GM18870 (cell line): Measurements from ENCODE around the gene TGFBR3L.

ENCODE experiments used
- ATAC-seq: cut with Tn5 transposase; IDR thresholded peaks from one replicate; pipeline ENCODE4 v1.9.1; 2021; ENCODE audit warnings: moderate library complexity; ENCODE audit not compliant: unreplicated experiment

TGFBR3L gene

DNA sequence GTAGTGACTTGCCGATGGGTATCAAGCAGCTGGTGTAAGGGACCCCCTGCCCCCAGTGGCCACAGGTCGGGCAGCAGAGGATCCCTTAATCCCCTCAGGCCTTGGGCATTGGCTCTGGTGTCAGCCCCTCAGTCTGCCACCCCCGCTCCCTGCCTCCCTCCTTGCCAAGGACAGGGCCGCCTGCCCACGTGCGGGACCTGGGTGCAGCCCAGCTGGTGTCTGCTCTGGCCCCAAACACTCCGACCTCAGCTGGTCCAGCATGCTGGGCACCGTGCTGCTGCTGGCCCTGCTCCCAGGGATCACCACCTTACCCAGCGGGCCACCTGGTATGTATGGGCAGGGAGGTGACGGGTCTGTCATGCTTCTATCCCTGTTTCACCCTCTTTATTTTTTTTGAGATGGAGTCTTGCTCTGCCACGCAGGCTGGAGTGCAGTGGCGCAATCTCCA is at the start of gene TGFBR3L:
TSS of gene TGFBR3L (plus strand) at position 233 of the 448 bp plus-strand sequence.
- ATAC-seq: no peak

DNA sequence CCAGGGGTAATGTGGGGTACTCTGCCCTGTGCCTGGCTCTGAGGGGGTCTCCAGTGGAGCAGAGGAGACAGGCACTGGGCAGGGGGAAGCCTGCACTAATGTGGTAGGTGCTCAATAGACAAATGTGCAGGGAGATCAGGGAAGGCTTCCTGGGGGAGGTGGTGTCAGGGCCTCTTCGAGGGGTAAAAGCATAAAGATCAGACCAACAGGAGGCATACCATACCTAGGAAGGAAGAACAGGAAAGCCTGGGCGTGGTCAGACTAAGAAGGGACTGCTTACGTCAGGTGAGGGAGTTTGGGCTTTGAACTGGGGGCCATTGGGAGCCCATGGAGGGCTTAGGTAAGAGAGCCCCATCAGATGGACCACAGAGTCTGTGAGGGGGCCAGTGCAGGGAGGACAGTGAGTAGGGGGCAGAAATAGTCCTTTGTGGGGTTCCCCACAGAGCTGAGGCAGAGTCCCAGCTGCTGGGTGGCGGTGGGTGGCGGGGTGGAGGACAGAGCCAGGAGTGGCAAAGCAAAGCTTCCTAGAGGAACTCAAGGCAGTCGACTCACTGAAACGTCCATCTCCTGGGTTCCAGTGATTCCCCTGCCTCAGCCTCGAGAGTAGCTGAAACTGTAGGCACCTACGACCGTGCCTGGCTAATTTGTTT is 49.2 kb upstream of the TGFBR3L start:
- ATAC-seq: no peak

DNA sequence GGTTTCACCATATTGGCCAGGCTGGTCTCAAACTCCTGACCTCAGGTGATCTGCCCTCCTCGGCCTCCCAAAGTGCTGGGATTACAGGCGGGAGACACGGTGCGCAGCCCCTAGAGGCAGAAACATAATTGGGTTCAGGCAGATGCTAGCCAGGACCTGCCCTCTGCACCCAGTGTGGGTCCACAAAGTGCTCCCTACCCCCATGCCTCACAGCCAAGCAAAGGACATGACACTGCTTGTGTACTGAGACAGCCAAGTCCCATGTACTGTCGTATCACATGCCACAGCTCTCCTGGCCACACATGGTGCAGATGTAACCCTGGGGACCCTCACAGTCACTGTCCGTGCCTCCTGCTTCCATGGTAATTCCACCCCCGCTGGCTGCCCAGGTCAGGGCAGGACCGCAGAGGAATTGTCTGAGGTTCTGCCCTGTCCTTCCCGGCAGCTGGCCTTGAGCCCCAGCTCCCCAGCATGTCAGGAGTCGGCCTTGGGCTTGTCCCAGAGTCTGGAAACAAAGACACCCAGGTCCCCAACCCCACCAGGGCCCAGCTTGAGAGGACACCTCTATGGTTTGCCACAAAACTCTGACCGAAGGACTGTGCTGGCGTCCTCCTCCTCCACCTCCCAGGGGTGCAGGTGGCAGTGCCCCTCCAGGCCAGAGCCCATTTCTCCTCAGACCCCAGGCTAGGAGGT is 48.1 kb upstream of the TGFBR3L start:
- ATAC-seq: no peak

DNA sequence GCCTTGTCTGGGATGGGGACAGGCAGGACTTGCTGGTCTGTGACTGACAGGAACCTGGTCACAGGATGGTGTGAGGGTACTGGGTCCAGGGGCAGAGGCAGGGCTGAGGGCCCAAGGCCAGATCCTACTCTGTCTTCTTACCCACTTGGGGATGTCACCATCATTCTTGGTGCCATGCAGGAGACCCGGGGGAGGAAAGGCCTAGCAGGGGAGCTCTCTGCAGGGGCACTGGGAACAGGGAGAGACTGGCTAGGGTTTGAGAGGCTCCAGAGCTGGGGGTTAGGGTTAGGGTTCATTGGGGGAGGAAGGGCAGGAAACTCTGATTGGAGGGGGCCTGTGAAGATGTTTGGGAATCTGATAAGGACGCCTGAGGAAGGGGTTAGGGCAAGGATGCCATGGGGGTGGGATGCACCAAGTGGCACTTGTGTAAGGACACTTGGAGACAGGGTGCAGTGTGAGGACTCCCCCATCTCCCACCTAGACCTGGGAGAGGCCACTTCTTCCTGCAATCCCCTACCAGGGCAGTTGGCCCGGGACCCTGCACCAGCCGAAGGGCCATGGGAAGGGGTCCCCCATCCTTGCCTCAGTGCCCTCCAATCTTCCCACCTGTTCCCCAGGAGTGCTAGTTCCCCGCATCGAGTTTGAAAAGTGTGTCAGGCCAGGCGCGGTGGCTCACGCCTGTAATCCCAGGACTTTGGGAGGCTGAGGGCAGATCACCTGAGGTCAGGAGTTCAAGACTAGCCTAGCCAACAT is 47.4 kb upstream of the TGFBR3L start:
- no peak for ATAC-seq

DNA sequence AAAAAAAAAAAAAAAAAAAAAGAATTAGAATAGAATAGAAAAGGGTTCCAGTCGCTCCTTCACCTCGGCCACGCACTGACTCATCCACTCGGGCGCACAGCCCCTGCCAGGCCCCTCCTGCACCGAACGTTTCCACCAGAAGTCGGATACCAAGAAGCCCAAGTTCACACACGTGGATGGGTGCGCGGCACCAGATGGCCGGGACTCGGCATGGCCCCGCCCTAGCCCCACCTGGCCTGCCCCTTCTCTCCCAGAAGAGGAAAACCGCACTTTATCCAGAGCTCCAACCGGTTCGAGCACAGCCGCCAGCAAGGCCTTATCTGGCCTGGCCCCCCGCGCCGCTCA is 46.3 kb upstream of the TGFBR3L start:
- no peak for ATAC-seq

DNA sequence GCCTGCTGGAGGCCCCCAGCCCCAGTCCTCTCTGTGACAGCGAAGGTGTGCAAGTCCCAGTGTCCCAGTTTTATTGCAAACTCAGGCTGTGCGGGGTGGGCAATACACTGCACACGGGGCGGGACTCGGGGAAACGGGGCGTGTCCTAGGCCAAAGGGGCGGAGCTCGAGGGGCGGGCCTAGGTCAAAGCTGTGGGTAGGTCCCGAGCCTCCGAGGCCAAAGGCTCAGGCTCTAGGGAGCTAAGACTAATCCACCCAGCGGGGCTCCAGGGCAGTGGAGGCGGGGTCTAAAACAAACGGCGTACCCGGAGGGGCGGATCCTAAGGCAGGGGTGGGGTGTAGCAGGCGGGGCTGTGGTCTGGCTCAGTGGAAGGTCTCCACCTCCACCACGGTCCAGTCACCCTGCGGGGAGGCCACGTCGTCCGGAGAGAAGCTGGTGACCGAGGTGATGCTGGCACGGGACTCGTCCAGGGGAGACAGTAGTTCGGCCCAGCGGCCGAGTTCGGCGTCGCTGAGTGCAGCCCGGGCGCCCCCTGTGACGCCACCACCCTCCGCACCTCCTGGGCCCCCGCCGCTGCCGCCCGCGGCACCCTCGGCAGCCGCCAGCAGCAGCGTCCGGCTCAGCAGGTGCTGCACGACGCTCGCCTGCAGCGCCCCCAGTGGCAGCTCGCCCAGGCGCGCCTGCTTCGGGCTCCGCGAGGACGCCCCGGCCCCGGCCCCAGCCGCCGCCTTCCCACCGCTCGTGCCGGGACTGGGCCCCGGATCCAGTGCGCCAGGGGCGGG is 45.8 kb upstream of the TGFBR3L start:
- ATAC-seq: peak; percentile 33

DNA sequence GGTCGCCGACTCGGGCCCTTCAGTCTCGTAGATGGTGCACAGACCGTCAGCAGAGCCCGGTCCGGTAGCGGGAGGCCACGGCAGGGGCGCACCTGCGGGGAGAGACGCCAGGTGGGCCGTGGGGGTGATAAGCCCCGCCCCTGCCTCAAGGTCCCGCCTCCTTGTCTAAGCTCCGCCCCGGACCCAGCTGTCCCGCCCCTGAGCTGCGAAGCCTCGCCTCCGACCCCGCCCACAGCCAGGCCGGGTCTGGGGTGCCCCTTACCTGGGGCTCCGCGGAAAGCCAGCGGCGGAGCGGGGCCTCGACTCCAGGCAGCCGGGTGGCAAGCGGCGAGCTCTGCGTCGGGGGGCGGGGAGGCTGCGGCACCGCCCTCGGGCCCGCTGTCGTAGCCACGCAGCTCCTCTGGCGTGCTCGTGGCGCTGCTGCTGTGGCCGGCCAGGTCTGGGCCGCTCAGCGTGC is 45.1 kb upstream of the TGFBR3L start:
- ATAC-seq: peak; percentile 45

DNA sequence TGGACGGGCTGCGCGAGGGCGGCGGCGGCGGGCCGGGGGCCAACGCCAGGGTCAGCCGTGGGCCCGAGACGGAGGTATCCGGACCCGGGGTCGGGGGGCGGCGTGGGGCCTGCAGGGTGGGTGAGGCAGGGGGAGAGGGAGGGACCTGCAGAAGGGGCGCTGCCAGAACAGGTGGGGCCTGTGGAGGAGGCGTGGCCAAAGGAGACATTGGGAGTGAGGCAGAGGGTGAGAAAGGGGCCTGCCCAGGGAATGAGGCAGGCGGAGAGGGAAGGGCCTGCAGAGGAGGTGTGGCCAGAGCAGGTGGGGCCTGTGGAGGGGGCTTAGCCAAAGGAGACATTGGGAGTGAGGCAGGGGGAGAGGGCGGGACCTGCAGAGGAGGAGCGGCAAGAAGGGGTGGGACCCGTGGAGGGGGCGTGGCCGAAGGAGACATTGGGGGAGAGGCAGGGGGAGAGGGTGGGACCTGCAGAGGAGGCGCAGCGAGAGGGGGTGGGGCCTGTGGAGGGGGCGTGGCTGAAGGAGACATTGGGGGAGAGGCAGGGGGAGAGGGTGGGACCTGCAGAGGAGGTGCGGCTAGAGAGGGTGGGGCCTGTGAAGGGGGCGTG is 44.6 kb upstream of the TGFBR3L start:
- ATAC-seq: no peak

DNA sequence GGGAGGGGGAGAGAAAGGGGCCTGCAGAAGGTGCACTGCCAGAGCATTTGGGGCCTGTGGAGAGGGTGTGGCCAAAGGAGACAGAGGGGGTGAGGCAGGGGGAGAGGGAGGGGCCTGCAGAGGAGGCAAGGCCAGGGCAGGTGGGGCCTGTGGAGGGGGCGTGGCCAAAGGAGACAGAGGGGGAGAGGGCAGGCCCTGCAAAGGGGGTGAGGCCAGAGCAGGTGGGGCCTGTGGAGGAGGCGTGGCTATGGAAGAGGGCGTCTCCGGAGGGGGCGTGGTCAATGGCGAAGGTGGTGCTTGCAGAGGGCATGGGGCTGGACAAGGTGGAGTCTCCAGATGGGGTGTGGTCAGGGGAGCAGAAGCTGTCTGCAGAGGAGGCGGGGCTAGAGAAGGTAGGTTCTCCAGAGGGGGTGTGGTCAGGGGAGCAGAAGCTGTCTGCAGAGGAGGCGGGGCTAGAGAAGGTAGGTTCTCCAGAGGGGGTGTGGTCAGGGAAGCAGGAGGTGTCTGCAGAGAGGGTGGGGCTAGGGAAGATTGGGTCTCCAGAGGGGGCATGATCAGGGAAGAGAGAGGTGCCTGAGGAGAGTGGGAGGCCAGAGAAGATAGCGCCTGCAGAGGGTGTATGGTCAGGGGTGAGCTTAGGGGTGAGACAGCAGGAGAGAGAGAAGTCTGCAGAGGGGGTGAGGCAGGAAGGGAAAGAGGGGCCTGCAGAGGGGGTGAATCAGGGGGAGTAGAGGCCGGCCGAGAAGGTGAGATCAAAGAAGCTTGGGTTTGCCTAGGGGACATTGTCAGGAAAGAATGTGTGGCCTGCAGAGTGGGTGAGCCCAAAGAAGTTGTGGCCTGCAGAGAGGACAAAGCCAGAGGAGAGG is 43.8 kb upstream of the TGFBR3L start:
- no peak for ATAC-seq

DNA sequence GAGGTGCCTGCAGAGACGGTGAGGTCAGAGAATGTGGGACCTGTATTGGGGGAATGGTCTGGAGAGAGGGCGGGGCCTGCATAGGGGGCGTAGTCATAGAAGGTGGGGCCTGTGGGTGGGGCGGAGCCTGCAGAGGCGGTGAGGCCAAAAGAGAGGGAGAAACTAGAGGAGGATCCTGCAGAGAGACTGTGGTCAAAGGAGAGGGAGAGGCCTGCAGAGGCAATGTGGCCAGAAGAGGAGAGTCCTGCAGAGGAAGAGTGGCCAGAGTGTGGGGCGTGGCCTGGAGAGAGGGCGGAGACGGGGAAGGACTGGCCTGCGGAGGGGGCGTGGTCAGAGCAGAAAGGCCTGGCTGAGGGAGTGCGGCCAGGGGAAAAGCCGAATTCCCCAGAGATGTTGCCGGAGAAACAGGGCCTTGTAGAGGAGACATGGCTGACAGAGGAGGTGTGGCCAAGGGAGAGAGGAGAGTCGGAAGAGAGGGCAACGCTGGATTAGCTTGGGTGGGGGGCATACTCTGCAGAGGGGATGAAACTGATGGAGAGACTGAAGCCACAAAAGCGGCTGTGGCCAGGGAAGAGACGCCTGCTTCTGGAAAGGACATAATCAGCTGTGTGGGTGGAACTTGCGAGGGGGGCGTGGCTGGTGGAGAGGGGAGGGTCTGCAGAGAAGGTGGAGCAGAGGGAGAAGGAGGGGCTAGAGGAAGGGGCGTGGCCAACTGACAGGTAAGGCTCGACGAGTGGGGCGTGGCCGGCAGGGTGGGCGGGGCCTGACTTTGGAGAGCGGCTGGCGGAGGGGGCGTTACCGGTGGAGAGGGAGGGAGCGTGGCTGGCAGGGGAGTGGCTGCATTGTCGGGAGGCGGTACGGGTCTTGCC is 43.0 kb upstream of the TGFBR3L start:
- no peak for ATAC-seq

DNA sequence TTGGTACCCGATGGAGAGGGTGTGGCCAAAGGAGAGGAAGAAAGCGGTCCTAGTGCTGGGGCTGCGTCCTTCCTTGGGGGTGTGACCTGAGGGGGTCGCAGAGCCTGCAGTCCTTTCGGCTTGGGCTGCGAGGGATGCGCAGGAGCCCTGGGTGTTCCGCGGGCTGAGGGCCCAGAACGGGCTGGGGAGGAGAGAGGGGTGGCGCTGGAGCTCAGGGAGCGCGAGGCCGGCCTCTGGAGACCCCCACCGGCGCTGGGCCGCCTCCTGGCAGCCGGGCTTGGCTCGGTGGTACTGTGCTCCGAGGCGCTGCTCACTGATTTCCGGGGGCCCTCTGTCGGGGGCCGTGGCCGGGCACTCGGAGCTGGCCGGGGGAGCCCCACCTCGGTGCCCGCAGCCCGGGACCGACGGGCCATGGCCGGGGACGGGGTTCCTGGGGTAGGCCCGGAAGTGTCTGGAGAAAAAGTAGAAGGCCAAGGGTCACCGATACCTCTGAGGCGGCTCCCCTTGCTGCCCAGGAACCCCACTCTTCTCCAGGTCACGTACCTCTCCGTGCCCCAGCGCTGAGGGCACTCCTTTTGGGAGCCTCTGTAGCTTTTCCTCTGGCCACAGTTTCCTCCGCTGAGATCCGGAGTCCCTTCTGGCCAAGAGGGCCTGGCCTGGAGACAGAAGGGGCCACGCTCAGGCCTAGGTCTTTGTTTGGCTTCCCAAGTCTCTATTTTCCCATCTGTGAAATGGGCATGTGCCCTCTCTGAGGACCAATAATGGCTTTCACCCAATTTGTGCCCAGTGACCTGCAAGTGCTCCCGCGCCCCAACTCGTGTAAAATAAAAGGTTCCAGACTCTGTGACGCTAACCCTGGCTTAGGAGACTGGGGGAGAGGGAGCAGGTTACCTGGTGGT is 42.1 kb upstream of the TGFBR3L start:
- ATAC-seq: no peak

DNA sequence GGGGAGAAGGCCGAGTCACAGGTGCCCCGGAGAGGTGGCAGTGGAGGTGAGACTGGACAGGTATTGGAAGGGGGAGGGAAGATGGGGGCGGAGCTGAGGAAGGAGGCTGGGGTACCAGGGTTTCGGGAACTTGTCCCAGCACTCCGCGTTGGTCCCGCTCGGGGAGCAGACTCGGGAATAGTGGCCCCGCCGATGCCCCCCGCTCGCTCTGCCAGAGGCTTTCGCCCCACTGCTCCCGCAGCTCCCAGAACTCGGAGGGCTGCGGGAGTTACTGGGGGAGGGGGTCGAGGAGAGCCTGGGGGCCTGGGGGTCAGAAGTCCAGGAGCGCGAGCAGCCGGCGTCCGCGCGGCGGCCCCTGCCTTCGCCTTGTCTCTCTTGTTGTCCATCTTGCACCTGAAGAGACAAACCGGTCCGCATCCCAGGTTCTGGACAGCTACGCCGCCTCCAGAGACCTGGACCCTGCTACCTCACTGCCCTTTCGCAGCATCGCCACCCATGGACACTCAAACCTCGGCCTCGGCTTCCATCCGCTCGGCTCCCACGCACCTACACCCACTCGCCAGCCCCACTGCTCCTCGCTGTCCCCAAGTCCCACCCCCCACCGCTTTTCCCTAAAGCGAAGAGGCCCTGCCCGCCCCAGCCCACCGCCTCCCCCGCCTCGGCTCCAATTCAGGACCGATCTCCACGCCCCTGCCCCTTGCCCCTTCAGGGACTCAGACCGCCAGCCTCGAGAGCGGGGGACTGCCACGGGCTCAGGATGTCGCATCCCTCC is 41.1 kb upstream of the TGFBR3L start:
- ATAC-seq: no peak

DNA sequence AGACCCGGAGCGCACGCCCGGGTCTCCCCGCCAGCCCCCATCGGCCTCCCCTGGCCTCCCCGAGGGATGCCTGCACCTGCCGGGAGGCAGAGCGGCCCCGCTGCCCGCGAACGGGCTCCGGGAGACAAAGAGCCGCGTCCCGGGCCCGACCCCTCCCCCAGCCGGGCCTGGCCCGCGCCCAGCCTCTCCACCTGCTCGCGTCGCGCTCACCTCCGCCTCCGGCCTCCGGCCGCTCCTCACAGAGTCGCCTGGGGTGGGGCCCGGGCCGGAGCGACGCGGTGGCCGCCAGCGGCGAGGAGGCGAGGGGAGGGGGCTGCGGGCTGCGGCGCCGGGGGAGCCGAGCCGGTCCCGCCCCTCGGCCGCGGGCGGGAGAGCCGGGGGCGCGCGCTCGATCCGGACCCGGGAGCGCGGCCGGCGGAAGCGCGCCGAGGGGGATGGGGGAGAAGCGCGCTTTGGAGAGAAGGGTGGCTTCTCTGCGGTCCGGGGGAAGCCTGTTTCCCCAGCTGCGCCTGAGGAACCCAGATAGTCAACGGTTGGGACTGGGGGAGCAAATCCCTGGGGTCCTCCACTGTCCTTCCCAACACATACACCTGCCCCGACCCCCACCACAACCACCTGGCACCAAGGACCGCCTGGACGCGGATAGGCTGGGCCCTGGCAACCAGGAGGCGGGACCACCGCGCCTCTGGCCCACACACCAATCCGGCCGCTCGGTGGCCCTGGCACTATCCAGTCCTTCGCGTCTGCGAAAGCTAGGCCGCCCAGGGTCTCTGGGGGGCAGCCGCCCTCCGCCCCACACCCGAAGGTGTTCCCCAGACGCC is 40.3 kb upstream of the TGFBR3L start, which contains the start of gene PRR36:
TSS of gene PRR36 (minus strand) at position 315 of the 821 bp plus-strand sequence. CDS start 701 bp downstream, outside the sequence.
- no peak for ATAC-seq

DNA sequence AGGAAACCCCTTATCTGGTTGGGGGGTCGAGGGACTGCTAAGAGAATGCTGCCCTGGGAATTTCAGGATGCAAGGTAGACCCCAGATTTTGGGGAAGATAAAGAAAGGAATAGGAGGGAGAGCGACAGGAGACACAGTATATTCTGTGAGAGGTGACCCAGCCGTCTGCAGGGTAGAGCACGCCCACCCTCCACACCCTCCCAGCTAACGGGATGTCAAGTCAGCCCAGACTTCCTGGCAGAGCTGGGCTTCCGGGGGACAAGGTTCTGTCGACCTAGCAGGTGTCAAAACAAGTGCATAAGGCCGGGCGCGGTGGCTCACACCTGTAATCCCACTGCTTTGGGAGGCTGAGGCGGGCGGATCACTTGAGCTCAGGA is 39.7 kb upstream of the TGFBR3L start:
- ATAC-seq: no peak

DNA sequence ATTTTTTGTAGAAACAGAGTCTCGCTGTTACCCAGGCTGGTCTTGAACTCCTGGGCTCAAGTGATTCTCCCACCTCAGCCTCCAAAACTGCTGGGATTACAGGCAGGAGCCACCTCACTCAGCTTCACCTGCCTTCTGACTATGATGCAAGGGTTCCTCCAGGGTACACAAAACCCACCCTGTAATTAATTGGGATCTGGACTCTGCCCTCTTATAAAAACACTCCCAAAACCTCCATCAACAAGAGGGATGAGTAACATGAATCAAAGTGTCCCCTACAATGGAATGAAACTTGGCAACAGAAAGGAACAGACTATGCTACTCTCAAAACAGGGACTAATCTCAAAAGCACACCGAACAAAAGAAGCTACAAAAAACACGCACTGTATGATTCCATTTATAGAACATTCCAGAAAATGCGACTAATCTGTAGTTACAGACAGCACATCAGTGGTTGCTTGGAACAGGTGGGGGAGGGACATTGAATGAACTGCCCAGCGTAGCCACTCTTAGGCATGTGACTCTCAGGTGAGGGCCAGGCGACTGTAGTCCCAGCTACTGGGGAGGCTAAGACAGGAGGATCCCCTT is 37.3 kb upstream of the TGFBR3L start:
- no peak for ATAC-seq
